HG03280 (cell line): ENCODE data around the gene MVD.

ENCODE experiments used
- ATAC-seq: cut with Tn5 transposase; IDR thresholded peaks from one replicate; pipeline ENCODE4 v1.9.1; 2021; ENCODE audit warnings: mild to moderate bottlenecking, moderate library complexity; ENCODE audit not compliant: unreplicated experiment

MVD gene

DNA sequence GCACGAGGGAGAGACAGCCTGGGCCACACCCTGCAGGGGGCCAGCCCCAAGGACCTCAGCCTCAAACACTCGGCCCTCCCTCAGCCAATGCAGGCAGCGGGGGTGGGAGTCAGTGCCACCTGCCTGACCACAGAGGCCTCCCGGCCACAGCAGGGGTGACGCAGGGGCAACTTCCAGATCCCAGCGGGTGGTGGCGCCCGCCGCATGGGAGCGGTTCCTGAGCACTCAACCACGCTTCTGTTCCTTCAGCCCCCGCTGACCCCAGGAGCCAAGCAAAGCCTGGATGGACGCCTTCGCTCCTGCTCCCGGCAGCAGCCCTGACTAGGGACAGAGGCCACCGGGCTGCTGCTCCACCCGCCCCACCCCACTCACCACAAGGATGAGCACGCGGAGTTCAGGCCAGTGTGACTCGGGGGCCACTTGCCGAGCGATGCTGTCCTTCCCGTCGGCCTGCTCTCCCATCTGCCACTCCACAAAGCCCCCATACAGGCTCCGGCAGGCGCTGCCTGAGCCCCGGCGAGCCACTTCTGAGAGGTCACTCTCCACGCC is 7.1 kb downstream of the MVD start:
- ATAC-seq, result no peak

- ATAC-seq, result no peak
Observed at GRCh38 chr16:88655053-88655732, 7.7 kb downstream of the MVD start.

DNA sequence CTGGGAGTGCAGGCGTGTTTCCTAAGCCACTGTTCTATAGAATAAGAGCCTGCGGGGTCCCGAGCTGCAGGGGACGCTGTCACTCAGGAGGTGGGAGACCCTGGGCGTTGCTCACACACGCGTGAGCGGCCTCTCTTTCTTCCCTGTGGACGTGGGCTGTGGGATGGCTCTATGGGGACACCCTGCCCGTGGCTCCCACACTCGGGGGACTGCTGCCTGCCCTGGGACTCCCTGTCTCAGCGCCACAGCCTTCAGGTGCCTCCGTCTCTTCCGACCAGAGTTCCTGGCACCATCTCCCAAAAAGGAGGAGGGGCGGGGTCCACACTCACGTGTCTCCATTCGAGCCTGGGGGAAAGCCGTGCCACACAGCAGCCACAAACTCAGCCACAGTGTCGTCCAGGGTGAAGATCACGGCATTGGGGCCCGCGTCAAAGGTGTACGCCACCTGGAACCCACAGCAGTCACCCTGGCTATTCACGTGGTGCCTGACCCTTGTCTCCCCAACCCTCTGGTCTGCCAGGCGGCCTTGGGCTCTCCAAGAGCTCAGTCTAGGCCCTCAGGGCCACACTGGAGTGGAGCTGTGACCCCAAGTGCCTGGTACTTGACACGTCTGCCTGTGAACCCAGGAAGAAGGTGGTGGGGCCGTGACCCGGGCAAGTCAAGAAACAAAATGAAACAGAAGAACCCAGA is 8.4 kb downstream of the MVD start:
- ATAC-seq, result no peak

DNA sequence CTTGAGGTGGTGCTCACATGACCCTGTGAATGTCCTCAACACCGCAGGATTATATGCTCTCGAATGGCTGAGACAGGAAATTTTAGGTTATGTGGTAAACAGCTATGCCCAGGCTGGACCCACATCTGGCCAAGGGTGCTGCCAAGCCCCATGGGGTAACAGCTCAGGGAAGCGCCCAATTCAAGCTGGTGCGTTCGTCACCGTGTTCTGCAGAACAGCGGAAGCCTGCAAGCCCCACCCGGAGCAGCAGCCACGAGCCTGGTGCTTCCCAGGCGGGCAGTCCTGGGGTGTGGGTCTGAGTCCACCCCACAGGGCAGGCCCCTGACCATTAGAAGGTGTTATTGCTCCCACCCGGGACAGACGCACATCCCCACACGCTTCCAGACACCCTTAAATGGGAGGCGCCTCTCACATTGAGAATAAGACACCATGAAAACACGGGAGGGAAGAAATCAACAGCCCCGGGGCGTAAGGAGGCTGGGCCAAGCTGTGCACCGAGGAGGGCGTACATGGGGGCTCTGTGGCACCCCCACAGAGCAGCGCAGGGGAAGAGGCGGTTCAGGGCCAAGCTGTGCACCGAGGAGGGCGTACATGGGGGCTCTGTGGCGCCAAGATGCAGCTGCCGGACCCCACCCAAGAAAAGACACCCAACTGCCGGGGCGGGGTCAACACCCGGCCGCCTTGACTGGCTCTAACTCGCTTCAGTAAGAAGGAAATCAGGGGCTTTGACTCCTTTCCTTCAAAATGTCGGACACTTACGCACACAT is 9.1 kb downstream of the MVD start:
- ATAC-seq, result no peak

DNA sequence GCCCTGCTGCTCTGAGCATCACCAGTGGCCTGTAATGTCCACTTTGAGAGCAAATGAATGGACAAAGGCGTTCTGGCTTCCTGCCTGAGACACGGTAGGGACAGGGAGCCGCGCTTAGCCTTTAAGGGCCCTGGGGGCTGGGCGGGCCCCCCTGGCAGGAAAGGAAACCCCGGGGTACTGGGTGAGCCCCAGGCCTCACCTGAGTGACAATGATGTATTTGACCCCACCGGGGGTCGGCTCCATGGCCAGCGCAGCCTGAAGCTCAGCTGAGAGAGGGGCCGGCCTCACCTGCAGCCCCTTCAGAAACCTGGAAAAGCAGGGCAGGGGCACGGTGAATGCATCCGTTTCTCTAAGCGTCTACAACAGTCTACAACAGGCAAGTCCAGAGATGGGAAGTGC is 9.8 kb downstream of the MVD start:
- ATAC-seq, result no peak

DNA sequence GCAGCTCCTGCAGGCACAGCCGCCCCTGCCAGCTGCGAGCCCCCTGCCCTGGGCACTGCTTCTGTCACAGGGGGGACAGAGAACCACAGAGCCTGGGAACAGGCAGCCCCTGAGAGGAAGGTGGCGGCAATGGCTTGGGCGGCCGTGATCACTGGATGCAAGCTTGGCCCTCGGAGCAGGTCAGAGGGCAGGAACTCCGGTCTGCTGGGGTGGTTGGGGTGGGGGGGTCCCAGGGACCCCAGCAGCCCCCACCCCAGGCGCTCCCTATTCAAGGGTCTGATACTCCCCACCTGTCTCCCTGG is 10.2 kb downstream of the MVD start:
- ATAC-seq, result no peak

DNA sequence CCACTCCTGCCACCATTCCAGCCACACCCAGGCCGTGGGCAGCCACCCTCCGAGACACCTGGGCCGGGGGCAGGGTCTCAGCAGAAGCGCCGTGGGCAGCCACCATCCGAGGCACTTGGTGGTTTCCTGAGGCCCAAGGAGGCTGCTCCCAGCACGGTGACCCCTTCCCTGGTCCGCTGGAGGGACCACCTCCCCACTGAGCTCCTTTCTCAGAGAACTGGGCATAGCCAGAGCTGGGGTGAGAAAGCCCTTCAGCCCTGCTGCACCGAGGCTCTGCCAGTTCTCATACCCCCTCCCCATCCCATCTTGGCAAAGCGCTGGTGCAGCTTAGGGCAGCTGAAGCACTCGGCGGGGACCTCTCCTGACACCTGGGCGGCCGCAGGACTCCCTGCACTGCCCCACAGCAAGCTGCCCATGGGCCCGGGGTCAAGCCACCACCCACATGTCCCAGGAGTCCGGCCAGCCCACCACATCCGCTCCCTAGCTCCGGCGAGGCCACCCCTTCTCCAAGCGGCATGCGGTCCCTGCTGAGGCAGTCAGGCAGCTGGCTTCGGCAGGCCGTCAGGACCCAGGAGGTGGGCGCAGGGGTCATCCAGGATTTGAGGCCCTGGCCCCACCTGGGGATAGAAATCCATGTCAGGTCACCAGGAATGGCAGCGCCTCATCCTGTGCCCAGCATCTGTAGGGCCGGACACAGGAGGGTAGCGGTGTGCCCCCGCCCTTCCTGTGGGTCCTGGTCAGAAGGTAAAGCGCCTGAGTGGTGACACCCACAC is 10.7 kb downstream of the MVD start:
- no peak for ATAC-seq

- peak; percentile 73 for ATAC-seq
Observed at GRCh38 chr16:88651276-88651988, 11.5 kb downstream of the MVD start.

DNA sequence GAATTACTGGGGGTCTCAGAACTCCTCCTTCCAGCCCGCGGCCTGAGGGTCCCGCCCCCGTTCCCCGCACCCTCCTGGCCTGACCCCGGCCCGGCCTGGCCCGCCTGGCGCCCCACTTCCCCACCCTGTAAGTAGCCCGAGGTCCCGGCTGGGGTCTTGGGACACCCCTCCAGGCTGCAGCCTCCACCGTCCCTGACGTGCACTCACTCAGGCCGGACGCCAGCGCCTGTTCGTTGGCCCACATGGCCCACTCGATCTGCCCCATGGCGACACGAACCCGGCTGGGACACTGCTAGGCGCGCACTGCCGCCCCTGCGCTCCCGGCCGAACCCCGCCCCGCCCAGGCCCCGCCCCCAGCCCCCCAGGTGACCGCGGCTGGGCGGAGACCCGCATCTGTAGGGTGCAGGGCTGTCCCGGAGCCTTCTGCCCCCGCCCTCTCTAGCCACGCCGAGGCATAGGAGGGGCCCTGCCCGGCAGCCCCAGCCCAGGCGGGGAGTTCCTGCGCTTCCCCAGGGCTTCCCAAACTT is 12.1 kb downstream of the MVD start, which contains the start of gene CYBA:
Gene CYBA, minus strand, starts transcription at position 305 of the 527 bp plus-strand sequence. Its CDS starts 40 bp downstream, at position 265.
- ATAC-seq, result peak; percentile 75

DNA sequence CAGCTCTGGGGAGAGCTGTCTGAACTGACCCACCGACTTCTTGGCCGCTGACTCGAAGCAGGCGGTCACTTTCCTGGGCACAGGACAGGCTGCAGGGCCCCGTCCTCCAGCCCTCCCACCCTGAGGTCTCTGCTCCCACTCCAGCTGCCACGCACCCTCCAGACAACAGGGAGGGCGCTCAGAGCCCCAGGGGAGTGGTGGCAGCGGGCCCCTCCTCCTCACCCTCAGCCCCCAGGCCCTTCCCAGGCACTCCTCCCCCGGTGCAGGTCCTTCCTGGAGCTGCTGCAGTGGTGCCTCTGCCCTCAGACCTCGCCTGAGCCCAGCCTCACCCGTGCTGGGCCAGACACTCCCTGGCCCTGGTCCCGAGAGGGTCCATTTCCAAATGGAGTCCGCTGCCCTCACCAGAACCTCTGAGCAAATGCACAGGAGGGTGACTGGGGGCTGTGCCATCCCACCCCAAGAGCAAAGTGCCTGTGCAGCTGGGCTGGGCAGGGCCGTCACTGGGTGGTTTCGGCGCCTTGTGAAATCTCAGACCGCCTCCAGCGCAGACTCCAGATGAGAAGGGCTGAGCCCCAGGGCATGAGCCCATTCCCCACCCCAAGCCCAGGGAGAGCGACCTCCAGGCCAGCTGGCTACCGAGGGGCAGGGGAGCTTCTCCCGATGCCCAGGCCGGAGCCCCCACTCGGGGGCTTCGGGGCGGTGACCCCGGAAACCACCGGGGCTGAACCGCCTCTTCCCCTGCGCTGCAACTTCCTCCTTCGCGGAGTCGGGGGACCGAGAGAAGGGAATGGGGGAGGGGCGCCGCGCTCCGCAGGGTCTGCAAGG is 12.8 kb downstream of the MVD start:
- ATAC-seq, result peak; percentile 13

- no peak for ATAC-seq
Observed at GRCh38 chr16:88649195-88649923, 13.5 kb downstream of the MVD start.

GRCh38 chr16:88647178-88648070 is 15.5 kb downstream of the MVD start:
- ATAC-seq, result no peak

DNA sequence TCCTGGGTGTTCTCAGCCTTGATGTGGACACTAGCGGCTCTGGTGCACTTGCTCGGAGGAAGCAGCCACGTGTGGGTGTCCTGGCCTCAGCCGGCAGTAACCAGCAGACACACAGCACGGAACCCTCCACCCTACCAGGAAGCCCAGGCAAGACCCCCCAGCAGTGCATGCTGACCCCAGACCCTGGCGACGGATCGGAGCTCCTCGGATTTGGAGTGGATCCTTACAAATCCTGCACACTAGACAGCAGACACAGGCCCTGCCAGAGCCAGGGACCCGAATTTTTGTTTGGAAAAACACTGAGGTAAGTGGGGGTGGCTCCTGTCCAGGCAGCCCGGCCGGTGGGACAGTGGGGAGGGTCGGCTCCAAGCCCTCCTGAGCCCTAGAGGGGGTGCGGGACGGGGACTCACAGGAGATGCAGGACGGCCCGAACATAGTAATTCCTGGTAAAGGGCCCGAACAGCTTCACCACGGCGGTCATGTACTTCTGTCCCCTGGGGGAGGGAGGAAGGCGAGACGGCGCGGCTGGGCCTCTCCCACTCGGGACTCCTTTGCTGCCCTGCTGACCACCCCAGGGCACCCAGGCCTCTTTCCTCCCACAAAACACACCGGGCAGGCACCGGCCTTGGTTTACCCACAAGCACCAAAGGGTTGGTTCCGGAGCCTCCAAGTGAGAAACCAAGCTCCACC is 16.4 kb downstream of the MVD start:
- ATAC-seq, result no peak

GRCh38 chr16:88645941-88646340 is 16.9 kb downstream of the MVD start:
- ATAC-seq, result no peak

- ATAC-seq, result no peak
Observed at GRCh38 chr16:88645455-88645854, 17.4 kb downstream of the MVD start.

DNA sequence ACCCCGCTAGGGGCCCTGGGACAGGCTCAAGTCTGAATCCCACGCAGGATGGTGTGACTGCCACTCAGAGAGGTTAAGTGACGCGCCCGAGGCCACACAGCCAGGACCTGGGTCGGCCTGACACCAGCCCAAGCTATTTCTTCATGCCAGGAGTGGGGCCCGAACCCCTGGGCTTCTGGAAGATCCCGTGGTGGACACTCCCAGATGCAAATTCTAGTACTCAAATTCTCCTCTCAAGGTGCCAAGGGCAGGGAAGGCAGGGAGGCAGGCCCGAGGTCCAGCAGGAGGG is 19.3 kb downstream of the MVD start:
- ATAC-seq, result no peak
